Astrocyte (in vitro differentiated cells and primary cell): ENCODE measurements around the gene IRF2. TPM values are rescaled to one million over a fixed set of nuclear protein-coding genes. Genes with fewer than 3 reads are reported as not detected.

Experiments used
- DNase-seq: peaks from one replicate; pipeline ENCODE4 v3.0.0-alpha.2; 2010; ENCODE audit warnings: low read depth
- FAIRE-seq: peaks from 2 replicates; lab custom pipeline; 2011; peaks lifted over from hg19 to GRCh38; lab: Jason Lieb, UNC
- H2AFZ ChIP-seq: 2 replicates; pipeline ENCODE4 v1.6.0; 2012; ENCODE audit warnings: low read depth, low read length, inconsistent platforms
- H3K27ac ChIP-seq: 2 replicates; pipeline ENCODE4 v1.5.1; 2011; ENCODE audit warnings: low read depth, low read length, inconsistent platforms
- H3K27me3 ChIP-seq: 2 replicates; pipeline ENCODE4 v1.6.0; 2011; ENCODE audit warnings: low read length, inconsistent platforms; ENCODE audit not compliant: insufficient read depth
- H3K36me3 ChIP-seq: 2 replicates; pipeline ENCODE4 v1.5.1; 2011; ENCODE audit warnings: low read length, inconsistent platforms; ENCODE audit not compliant: insufficient read depth
- H3K4me1 ChIP-seq: 2 replicates; pipeline ENCODE4 v1.5.1; 2011; ENCODE audit warnings: low read length, inconsistent platforms; ENCODE audit not compliant: insufficient read depth
- H3K4me2 ChIP-seq: 2 replicates; pipeline ENCODE4 v1.6.0; 2012; ENCODE audit warnings: low read length, inconsistent platforms
- H3K4me3 ChIP-seq: 2 replicates; pipeline ENCODE4 v1.5.1; 2011; ENCODE audit warnings: low read depth, mild to moderate bottlenecking, low read length, inconsistent platforms; ENCODE audit not compliant: insufficient read depth
- H3K79me2 ChIP-seq: 2 replicates; pipeline ENCODE4 v1.6.0; 2012; ENCODE audit warnings: mild to moderate bottlenecking, low read length, inconsistent platforms; ENCODE audit not compliant: insufficient read depth
- H3K9ac ChIP-seq: 2 replicates; pipeline ENCODE4 v1.6.0; 2012; ENCODE audit warnings: mild to moderate bottlenecking, low read length, inconsistent platforms
- H3K9me3 ChIP-seq: 2 replicates; pipeline ENCODE4 v1.5.1; 2012; ENCODE audit warnings: low read depth, mild to moderate bottlenecking, low read length, inconsistent platforms; ENCODE audit not compliant: insufficient read depth
- H4K20me1 ChIP-seq: 2 replicates; pipeline ENCODE4 v1.6.0; 2012; ENCODE audit warnings: low read length, inconsistent platforms; ENCODE audit not compliant: insufficient read depth
- H3K27ac Mint-ChIP-seq: one replicate; pipeline ENCODE4 v1.8.0; 2021; ENCODE audit warnings: mild to moderate bottlenecking, mixed read lengths; ENCODE audit not compliant: unreplicated experiment
- H3K27me3 Mint-ChIP-seq: one replicate; pipeline ENCODE4 v1.8.0; 2021; ENCODE audit warnings: low read depth, mixed read lengths; ENCODE audit not compliant: unreplicated experiment
- H3K36me3 Mint-ChIP-seq: one replicate; pipeline ENCODE4 v1.8.0; 2021; ENCODE audit warnings: low read depth, mixed read lengths; ENCODE audit not compliant: unreplicated experiment
- H3K4me1 Mint-ChIP-seq: one replicate; pipeline ENCODE4 v1.8.0; 2021; ENCODE audit warnings: low read depth, mixed read lengths; ENCODE audit not compliant: unreplicated experiment
- H3K4me3 Mint-ChIP-seq: one replicate; pipeline ENCODE4 v1.8.0; 2021; ENCODE audit warnings: mild to moderate bottlenecking, moderate library complexity, mixed read lengths; ENCODE audit not compliant: unreplicated experiment
- H3K9me3 Mint-ChIP-seq: one replicate; pipeline ENCODE4 v1.8.0; 2021; ENCODE audit warnings: mild to moderate bottlenecking, mixed read lengths; ENCODE audit not compliant: unreplicated experiment
- EZH2 ChIP-seq: IDR thresholded peaks from 2 replicates; pipeline ENCODE4 v1.6.1; 2012; ENCODE audit warnings: mild to moderate bottlenecking, low read length, inconsistent platforms; ENCODE audit not compliant: insufficient read depth
- total RNA-seq: library from RNA; stranded (reverse); gene quantifications from 2 replicates; pipeline ENCODE4 v1.2.1, GENCODE V29; 2021
- TF ChIP-seq, protein P1 (sequence below): IDR thresholded peaks from 2 replicates; pipeline ENCODE4 v1.5.1; 2011; ENCODE audit warnings: low read depth, mild to moderate bottlenecking, inconsistent platforms, low read length, moderate library complexity; ENCODE audit not compliant: insufficient read depth

Gene IRF2
- total RNA-seq, 1 donor from 2014 or later, result 12.6 TPM

DNA sequence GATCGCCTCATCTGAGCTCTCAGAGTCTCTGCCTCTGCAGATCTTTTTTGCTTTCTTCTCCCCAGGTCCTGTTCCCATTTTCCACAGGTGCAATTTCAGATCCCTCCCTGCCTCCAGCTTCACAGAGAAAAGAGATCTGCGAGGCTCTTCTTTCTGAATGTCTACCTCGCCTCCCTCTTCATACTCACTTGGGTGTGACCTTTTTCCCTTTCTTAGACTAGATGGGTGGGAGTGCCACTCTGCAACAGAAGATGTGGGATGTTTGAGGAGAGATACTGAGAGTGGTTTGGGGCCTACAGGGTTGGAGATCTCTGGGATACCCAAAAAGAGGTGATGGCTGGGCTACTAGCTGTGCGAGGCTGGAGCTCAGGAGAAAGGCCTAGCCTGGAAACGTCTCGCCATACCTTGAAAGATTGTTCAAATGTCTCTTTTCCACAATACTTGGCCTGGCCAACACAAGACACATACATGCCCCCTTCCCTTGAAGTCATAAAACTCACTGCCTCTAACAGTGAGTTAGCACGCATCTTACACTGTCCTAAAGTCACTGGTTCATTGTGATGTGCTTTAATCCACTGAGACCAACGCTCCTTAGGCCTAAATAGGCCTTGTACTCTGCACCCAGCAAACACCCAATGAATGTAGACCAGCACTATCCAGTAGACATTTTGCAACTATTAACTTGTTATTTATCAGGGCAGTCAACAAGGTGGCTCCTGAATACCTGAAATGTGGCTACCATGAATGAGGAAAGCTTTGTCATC lies 33.6 kb downstream of the IRF2 start:
- Histone ChIP-seq H3K4me3 (no peak overlapping the region), H3K4me1 (peaks cover 17% of the 10 kb centered on the region), H3K27ac (no peak overlapping the region), H3K27me3 (no peaks in the 10 kb centered on the region), H3K9ac (no peak overlapping the region), H3K4me2 (peak overlapping the region; percentile 40), H4K20me1 (peaks cover 41% of the 10 kb centered on the region), H2AFZ (no peak overlapping the region), H3K36me3 (no peaks in the 10 kb centered on the region), H3K79me2 (peaks cover 45% of the 10 kb centered on the region), H3K9me3 (no peaks in the 10 kb centered on the region)
- H3K4me1 Mint-ChIP-seq, result peaks cover 46% of the 10 kb centered on the region
- peak overlapping the region; percentile 12 for H3K4me3 Mint-ChIP-seq
- TF ChIP-seq, protein P1, sequence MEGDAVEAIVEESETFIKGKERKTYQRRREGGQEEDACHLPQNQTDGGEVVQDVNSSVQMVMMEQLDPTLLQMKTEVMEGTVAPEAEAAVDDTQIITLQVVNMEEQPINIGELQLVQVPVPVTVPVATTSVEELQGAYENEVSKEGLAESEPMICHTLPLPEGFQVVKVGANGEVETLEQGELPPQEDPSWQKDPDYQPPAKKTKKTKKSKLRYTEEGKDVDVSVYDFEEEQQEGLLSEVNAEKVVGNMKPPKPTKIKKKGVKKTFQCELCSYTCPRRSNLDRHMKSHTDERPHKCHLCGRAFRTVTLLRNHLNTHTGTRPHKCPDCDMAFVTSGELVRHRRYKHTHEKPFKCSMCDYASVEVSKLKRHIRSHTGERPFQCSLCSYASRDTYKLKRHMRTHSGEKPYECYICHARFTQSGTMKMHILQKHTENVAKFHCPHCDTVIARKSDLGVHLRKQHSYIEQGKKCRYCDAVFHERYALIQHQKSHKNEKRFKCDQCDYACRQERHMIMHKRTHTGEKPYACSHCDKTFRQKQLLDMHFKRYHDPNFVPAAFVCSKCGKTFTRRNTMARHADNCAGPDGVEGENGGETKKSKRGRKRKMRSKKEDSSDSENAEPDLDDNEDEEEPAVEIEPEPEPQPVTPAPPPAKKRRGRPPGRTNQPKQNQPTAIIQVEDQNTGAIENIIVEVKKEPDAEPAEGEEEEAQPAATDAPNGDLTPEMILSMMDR, result no peak
- no peak for TF ChIP-seq EZH2
- FAIRE-seq (no peak), DNase-seq (no peak)
- no peaks in the 10 kb centered on the region for H3K36me3 Mint-ChIP-seq
- H3K27me3 Mint-ChIP-seq, result no peaks in the 10 kb centered on the region
- peak overlapping the region; percentile 12 for H3K27ac Mint-ChIP-seq
- H3K9me3 Mint-ChIP-seq, result no peaks in the 10 kb centered on the region

DNA sequence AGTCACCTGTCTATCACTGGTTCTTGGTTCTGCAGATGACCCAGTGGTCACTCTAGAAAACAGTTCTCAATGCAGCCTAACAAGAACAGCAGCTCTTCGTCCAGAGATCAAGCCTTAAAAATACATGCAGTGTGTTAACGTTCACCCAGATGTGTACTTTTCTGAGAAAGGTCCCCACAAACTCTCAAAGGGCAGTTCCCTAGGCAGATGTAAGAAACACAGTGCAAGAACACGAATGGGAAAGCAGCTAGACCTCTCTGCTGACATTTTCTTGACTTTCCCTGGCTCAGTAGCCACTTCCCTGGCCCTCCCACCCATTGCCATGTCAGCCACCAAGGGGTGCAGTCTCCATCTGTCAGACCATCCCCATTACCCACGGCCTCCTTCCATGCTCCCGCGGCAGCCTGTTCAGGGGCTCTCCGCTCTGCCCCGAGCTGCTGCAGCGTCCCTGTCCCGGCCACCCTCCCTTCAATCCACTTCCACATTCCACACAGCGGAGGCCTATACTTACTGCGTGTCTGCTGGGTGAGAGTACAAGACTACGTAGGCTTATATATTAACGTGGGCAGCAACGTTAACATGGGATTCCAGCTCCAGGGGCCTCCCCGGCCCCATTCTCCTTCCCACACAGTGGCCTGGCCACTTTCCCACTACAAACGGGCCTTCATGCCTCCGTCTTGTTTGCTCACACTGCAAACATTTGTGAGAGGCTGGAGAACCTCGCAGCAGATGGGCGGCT lies 34.3 kb downstream of the IRF2 start:
- FAIRE-seq, result no peak
- Histone ChIP-seq H3K9ac (no peak overlapping the region), H2AFZ (no peak overlapping the region), H3K4me2 (peak overlapping the region; percentile 40), H3K79me2 (peaks cover 40% of the 10 kb centered on the region), H3K27ac (no peak overlapping the region), H3K4me3 (no peak overlapping the region), H4K20me1 (peaks cover 41% of the 10 kb centered on the region), H3K27me3 (no peaks in the 10 kb centered on the region), H3K36me3 (no peaks in the 10 kb centered on the region), H3K9me3 (no peaks in the 10 kb centered on the region), H3K4me1 (peaks cover 17% of the 10 kb centered on the region)
- Mint-ChIP-seq H3K27me3 (no peaks in the 10 kb centered on the region), H3K36me3 (no peaks in the 10 kb centered on the region), H3K4me1 (peaks cover 49% of the 10 kb centered on the region), H3K27ac (no peak overlapping the region), H3K4me3 (no peak overlapping the region), H3K9me3 (no peaks in the 10 kb centered on the region)
- peak; percentile 63 for DNase-seq
- TF ChIP-seq, protein P1, result no peak
- no peak for TF ChIP-seq EZH2

DNA sequence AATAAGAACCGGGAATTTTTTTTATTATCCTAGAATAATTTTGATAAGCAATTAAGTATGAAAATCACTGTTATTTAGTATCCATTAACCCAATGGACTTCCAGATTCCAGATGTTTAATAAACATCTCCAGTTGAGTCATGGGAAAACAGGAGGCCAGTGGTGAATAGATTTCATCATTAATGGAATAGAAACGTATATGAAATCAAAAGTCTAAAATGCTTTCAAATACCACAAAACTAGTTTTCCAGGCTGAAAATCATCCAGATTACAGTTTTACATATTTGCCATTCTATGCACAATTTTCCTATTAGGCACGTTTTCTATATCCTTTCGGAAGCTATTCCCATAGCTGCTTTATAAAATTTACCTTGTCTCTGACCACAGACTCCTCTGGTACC lies 35.0 kb downstream of the IRF2 start:
- H3K27ac Mint-ChIP-seq, result no peak overlapping the region
- H3K4me3 Mint-ChIP-seq, result no peak overlapping the region
- no peak for DNase-seq
- no peaks in the 10 kb centered on the region for H3K9me3 ChIP-seq
- H3K4me3 ChIP-seq, result no peak overlapping the region
- H3K4me2 ChIP-seq, result no peak overlapping the region
- no peaks in the 10 kb centered on the region for H3K9me3 Mint-ChIP-seq
- H3K27me3 Mint-ChIP-seq, result no peaks in the 10 kb centered on the region
- no peak overlapping the region for H3K9ac ChIP-seq
- FAIRE-seq, result no peak
- peaks cover 20% of the 10 kb centered on the region for H3K4me1 ChIP-seq
- peaks cover 42% of the 10 kb centered on the region for H3K4me1 Mint-ChIP-seq
- H4K20me1 ChIP-seq, result peaks cover 44% of the 10 kb centered on the region
- no peak overlapping the region for H3K27ac ChIP-seq
- H3K36me3 ChIP-seq, result no peaks in the 10 kb centered on the region
- no peak overlapping the region for H2AFZ ChIP-seq
- TF ChIP-seq, protein P1, result no peak
- TF ChIP-seq EZH2, result no peak
- peaks cover 37% of the 10 kb centered on the region for H3K79me2 ChIP-seq
- H3K36me3 Mint-ChIP-seq, result no peaks in the 10 kb centered on the region
- H3K27me3 ChIP-seq, result no peaks in the 10 kb centered on the region
